SK-N-MC (cell line): Measurements from ENCODE around the gene XRCC6.

Source experiments
- EZH2 ChIP-seq: fragments of 200-600 bp; sonication (generic); IDR thresholded peaks from one replicate; pipeline ENCODE4 v1.6.1; 2017; ENCODE audit warnings: antibody characterized with exemption
- FOXP2 ChIP-seq: optimal IDR thresholded peaks from 2 replicates; pipeline ENCODE3; 2011; ENCODE audit warnings: mild to moderate bottlenecking, moderate library complexity; ENCODE audit not compliant: insufficient read depth; ENCODE audit errors: extremely low read length, control extremely low read depth
- POLR2AphosphoS5 ChIP-seq: IDR thresholded peaks from 2 replicates; pipeline ENCODE4 v1.6.1; 2012; ENCODE audit warnings: mild to moderate bottlenecking, low read depth, low read length, borderline replicate concordance

DNA sequence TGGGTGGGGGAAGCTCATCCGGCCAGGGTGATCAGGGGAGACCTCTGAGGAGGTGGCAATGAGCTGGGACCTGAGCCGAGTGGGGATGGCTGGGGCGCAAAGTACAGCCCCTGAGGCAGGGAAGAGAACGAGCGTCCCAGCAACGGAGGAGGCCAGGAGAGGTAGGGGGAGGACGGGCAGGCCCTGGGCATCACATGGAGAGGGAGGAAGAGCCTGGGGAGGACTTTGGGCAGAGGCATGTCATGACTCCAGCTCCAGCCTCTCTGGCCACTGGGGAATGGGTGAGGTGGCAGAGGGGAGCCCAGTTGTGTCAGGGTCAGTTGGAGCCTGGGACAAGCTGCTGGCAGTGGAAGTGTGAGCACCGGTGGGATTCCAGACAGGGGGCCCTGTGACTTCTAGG is 43.0 kb upstream of the XRCC6 start:
- TF ChIP-seq POLR2AphosphoS5 (no peak), FOXP2 (no peak), EZH2 (no peak)
